NCI-H2107 (cell line): ENCODE data around the gene LRBA.

Experiments used
- DNase-seq: peaks from one replicate; lab custom pipeline; 2025; lab: John Stamatoyannopoulos, UW

Gene LRBA

GRCh38 chr4:150318971-150319370 lies 696.1 kb downstream of the LRBA start:
- DNase-seq, result no peak

GRCh38 chr4:150318527-150318926 lies 696.6 kb downstream of the LRBA start:
- no peak for DNase-seq

- DNase-seq, result no peak
These were observed 698.5 kb downstream of the LRBA start for GRCh38 chr4:150316332-150317205.

GRCh38 chr4:150315691-150316090 lies 699.4 kb downstream of the LRBA start:
- no peak for DNase-seq

- no peak for DNase-seq
These were observed 699.9 kb downstream of the LRBA start for GRCh38 chr4:150315175-150315574.

- no peak for DNase-seq
These were observed 701.1 kb downstream of the LRBA start for GRCh38 chr4:150314031-150314430.

- DNase-seq, result no peak
These were observed 704.8 kb downstream of the LRBA start for GRCh38 chr4:150310159-150310895.

- DNase-seq, result no peak
These were observed 706.1 kb downstream of the LRBA start for GRCh38 chr4:150308824-150309472.

GRCh38 chr4:150306719-150307118 lies 708.4 kb downstream of the LRBA start:
- DNase-seq, result no peak

GRCh38 chr4:150305995-150306394 lies 709.1 kb downstream of the LRBA start:
- DNase-seq, result no peak

- no peak for DNase-seq
These were observed 712.5 kb downstream of the LRBA start for GRCh38 chr4:150302553-150302952.

- no peak for DNase-seq
These were observed 715.3 kb downstream of the LRBA start for GRCh38 chr4:150299816-150300215.

GRCh38 chr4:150297861-150298474 lies 717.1 kb downstream of the LRBA start:
- no peak for DNase-seq

GRCh38 chr4:150289881-150290280 lies 725.2 kb downstream of the LRBA start:
- DNase-seq, result no peak

GRCh38 chr4:150289198-150289597 lies 725.9 kb downstream of the LRBA start:
- no peak for DNase-seq

- DNase-seq, result no peak
These were observed 728.4 kb downstream of the LRBA start for GRCh38 chr4:150286656-150287055.

- DNase-seq, result no peak
These were observed 731.4 kb downstream of the LRBA start for GRCh38 chr4:150283689-150284088.

GRCh38 chr4:150280975-150281374 lies 734.1 kb downstream of the LRBA start:
- DNase-seq, result no peak

- no peak for DNase-seq
These were observed 734.8 kb downstream of the LRBA start for GRCh38 chr4:150280081-150280895.

GRCh38 chr4:150278206-150278605 lies 736.9 kb downstream of the LRBA start:
- DNase-seq, result no peak

GRCh38 chr4:150268444-150268843 lies 746.6 kb downstream of the LRBA start:
- no peak for DNase-seq
